ENCODE results near the gene MAGEB6B. TPM values are rescaled to one million over a fixed set of nuclear protein-coding genes. Genes with fewer than 3 reads are reported as not detected.

MAGEB6B gene, protein sequence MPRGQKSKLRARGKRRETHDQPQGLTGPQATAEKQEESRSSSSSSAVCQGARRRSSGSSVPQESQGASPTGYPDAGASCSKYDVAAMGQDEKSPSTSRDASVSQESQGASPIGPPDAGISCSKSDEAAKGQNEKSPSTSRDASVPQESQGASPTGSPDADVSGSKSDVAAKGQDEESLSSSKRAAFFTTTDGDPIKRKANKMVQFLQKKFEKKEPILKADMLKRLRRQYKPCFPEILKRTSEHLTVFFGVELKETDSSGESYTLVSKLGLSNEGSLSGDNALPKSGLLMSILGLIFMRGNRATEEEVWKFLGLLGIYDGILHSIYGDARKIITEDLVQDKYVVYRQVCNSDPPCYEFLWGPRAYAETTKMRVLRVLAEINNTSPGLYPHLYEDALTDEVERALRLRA
- total RNA-seq (not detected), polyA plus RNA-seq (not detected)
- long read RNA-seq, donor 1 = 0 reads
- long read RNA-seq, donor 2 = 0 reads
- long read RNA-seq, donor 3 = 0 reads
- long read RNA-seq, donor 4 = 0 reads
- long read RNA-seq, donor 5 = 0 reads
- long read RNA-seq, donor 6 = 0 reads
- long read RNA-seq, donor 7 = 0 reads
- long read RNA-seq, donor 8 = 0 reads
- long read RNA-seq, donor 9 = 0 reads
- long read RNA-seq, donor 10 = 0 reads

DNA sequence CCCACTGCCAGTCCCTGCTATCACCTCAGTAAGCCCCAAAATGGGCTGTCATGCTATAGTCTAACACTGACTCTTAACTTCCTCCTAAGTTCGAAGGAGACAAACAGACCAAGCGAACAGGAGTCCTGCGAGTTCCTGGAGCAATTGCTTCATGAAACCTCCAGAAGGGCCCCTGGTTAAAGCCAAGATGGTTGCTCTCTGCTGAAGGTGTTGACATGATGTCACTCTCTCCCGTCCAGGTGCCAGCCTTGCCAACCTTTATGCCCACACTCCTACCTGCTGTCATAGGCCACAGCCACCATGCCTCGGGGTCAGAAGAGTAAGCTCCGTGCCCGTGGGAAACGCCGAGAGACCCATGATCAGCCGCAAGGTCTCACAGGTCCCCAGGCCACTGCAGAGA lies at the start of gene MAGEB6B:
Gene MAGEB6B (plus strand): TSS at position 301 of the 400 bp plus-strand sequence. CDS start 0 bp downstream, at position 301.
- WGBS, 4 donors = 85 to 100% (median 86%) methylated on average over 3 to 10 of the region's 10 CpGs
- TF ChIP-seq, protein P1, sequence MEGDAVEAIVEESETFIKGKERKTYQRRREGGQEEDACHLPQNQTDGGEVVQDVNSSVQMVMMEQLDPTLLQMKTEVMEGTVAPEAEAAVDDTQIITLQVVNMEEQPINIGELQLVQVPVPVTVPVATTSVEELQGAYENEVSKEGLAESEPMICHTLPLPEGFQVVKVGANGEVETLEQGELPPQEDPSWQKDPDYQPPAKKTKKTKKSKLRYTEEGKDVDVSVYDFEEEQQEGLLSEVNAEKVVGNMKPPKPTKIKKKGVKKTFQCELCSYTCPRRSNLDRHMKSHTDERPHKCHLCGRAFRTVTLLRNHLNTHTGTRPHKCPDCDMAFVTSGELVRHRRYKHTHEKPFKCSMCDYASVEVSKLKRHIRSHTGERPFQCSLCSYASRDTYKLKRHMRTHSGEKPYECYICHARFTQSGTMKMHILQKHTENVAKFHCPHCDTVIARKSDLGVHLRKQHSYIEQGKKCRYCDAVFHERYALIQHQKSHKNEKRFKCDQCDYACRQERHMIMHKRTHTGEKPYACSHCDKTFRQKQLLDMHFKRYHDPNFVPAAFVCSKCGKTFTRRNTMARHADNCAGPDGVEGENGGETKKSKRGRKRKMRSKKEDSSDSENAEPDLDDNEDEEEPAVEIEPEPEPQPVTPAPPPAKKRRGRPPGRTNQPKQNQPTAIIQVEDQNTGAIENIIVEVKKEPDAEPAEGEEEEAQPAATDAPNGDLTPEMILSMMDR (IDR thresholded peaks at IDR 0.05) = no peak
- TF ChIP-seq POLR2A (IDR thresholded peaks at IDR 0.05) = no peak
- intact Hi-C loops (cut with DNase I) = no loop called here
- H3K4me3 ChIP-seq = no peak within 1 kb of the TSS
- H3K27ac ChIP-seq = no peak within 1 kb of the TSS
- no peaks in the 10 kb centered on the region for H3K36me3 ChIP-seq (replicated peaks in 1 of 2)
- no peak for DNase-seq
- H3K4me1 ChIP-seq (replicated peaks in 1 of 2) = no peaks in the 10 kb centered on the region
- no peaks in the 10 kb centered on the region for H3K27me3 ChIP-seq
- H3K9me3 ChIP-seq (replicated peaks in 1 of 3) = no peaks in the 10 kb centered on the region

GRCh38 chrX:26138274-26138673 lies 22.1 kb upstream of the MAGEB6B start, which contains the start of gene MAGEB18:
TSS of gene MAGEB18 (plus strand) at chrX:26138343. CDS start at chrX:26138986, 643 bp downstream.
- H3K27ac ChIP-seq = no peak within 1 kb of the TSS
- intact Hi-C loops (cut with DNase I) = no loop called here
- 37 to 70% (median 65%) methylated on average over 10 to 11 of the region's 11 CpGs for WGBS, 4 donors
- H3K27me3 ChIP-seq = no peaks in the 10 kb centered on the region
- H3K4me1 ChIP-seq (replicated peaks in 1 of 2) = no peaks in the 10 kb centered on the region
- DNase-seq = no peak
- H3K4me3 ChIP-seq = no peak within 1 kb of the TSS
- TF ChIP-seq, protein P1 (IDR thresholded peaks at IDR 0.05) = no peak
- no peak for TF ChIP-seq POLR2A (IDR thresholded peaks at IDR 0.05)
- no peaks in the 10 kb centered on the region for H3K9me3 ChIP-seq (replicated peaks in 1 of 3)
- no peaks in the 10 kb centered on the region for H3K36me3 ChIP-seq (replicated peaks in 1 of 2)

DNA sequence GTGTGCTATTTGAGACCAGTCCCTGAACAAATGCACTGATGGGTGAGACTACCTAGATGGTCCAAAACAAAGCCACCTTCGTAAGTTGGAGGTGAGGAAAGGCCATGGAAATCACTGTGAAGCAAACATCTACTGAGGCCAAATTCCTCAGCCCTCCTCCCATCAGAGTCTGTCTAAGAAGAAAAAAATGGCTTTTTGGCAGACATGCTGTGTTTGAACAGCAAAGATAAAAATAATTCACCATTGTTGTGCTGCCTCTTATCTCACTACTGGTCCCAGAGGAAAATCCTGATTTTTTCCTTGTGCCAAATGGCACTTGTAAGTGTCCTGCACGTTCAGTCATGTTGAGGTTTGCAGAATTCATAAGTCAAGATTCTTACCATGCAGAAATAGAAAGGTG lies 14.4 kb upstream of the MAGEB6B start:
- Histone ChIP-seq H3K9me3 (replicated peaks in 1 of 3) (no peaks in the 10 kb centered on the region), H3K27ac (no peak overlapping the region), H3K4me3 (no peak overlapping the region), H3K27me3 (no peaks in the 10 kb centered on the region), H3K4me1 (replicated peaks in 1 of 2) (no peaks in the 10 kb centered on the region), H3K36me3 (replicated peaks in 1 of 2) (no peaks in the 10 kb centered on the region)
- TF ChIP-seq POLR2A (IDR thresholded peaks at IDR 0.05) = no peak
- TF ChIP-seq, protein P1 (IDR thresholded peaks at IDR 0.05) = no peak
- intact Hi-C loops (cut with DNase I) = no loop called here
- no peak for DNase-seq
- 20 to 36% (median 26%) methylated on average over 2 of the region's 2 CpGs for WGBS, 4 donors

DNA sequence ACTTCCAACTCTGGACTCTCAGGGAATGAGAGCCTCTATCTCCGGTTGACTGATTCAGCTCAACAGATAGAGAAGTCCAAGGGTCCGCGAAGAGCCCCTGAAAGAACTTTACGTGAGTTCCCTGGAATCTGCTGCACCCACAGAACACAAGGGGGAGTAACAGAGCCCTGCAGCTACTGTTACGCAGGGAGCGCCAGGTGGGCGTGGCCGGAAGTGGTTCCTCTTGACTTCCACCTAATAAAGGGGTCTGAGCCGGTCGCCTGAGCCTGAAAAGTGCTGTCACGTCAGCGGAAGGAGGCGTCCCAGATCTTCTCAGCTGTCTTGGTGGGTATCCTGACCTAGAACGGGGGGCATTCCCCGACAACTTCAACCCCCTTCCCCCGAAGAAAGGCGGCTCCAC lies 31.8 kb downstream of the MAGEB6B start, which contains the start of gene MAGEB6:
Gene MAGEB6 (plus strand): TSS at position 237 of the 400 bp plus-strand sequence. CDS start 1,407 bp downstream, outside the sequence.
- intact Hi-C loops (cut with DNase I) = no loop called here
- no peaks in the 10 kb centered on the region for H3K9me3 ChIP-seq (replicated peaks in 1 of 3)
- H3K27me3 ChIP-seq = no peaks in the 10 kb centered on the region
- TF ChIP-seq POLR2A (IDR thresholded peaks at IDR 0.05) = no peak
- TF ChIP-seq, protein P1 (IDR thresholded peaks at IDR 0.05) = no peak
- DNase-seq = no peak
- H3K36me3 ChIP-seq (replicated peaks in 1 of 2) = no peaks in the 10 kb centered on the region
- no peak within 1 kb of the TSS for H3K4me3 ChIP-seq
- H3K27ac ChIP-seq = no peak within 1 kb of the TSS
- no peaks in the 10 kb centered on the region for H3K4me1 ChIP-seq (replicated peaks in 1 of 2)
- 75 to 81% (median 79%) methylated on average over 9 to 17 of the region's 17 CpGs; no CpG with 5 or more reads in 1 of the 4 donors for WGBS, 4 donors

Measured in adrenal gland (tissue), 19 donors.